DMS53 treated with DMSO at 0.1 percent for 48 hours (cell line): ENCODE data around the gene SLC4A3.
"Not testable (repeated sequence)": the region's sequence is repeated elsewhere in the genome, so short reads cannot be mapped to it uniquely, and the experiment has no call there.

Experiments
- DNase-seq: peaks from one replicate; lab custom pipeline; 2025; ENCODE audit not compliant: unreplicated experiment; lab: John Stamatoyannopoulos, UW

Gene SLC4A3

DNA sequence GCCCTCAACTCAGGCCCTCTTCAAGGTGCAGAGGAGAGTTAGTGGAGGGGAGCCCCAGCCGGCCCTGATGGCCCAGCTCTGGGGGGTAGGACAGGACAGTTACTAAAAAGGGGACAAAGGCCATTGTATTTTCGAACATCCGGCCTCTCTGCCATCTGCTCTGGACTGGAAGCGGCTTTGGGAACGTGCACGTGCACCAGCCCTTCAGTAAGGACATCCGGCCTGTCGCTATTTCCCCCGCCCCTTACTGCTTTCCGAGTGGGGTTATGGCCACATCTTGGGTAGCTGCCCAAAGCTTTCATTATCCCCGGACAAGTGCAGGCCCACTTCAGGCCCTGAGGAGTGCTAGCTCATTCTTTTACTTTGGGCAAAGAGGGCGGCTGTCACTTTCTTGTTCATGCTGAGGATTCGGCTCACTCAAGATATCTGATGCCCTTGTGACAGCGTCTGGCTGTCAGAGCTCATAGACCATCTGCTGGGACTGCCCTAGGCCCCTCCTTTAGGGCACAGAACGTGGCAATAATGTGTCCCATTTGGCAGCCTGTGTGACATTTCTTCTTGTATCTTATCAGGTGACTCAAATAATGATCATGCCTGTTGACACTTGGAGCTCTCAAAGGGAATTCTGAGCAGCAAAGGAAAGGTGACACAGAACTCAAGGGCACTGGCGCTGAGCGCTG, 17.5 kb downstream of the SLC4A3 start:
- DNase-seq: no peak

DNA sequence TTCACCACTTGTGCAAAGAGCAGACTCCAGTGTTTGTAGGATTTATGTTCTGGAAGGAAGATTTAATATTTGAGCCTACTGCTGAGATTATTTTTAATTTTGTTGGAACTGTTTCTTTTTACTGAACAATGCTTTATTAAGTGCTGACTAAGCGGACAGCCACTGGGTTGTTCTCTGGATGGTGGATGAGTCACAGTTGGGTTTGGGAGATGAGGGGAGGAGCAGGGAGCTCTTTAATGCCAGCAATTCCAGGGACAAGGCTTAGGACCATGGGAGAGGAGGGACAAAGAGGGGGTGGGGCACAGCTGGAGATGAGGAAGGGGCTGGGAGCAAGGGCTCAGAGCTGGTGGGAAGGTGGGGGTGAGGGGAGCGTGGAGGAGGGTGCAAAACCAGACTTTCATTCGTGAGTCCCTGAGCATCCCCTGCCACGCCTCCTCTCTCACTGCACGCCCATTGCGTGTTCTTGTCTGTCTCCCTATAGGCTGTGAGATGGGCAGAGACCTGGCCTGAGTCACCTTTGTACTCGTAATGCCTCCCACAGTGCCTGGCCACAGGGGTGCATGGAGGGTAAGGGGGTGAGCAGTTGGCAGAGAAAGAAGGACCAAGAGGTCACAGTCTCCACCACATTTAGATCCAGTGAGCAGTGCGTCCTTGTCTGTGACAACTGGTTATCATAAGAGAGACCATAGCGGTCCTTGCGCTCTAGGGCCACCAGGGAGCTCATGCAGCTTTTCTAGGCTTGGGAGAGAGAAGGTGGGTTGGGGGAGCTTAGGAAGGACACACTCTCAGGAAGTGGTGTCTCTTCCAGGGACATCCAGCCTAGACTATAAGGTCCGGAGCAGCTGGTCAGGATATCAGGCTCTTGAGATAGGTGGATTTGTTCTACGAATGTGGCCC, 18.4 kb downstream of the SLC4A3 start:
- no peak for DNase-seq

DNA sequence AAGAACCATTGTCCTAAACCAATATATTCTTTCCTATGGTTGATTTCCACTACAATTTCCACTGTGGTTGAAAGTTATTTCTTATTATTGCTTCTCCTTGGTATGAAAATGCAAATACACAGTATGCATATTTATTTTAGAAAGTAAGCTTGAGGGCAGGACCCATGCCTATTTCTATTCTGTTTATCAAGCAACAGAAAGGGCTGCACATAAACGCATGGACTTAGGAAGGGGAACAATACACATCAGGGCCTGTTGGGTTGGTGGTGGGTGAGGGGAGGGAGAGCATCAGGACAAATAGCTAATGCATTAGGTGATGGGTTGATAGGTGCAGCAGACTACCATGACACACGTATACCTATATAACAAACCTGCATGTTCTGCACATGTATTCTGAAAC, 20.7 kb downstream of the SLC4A3 start:
- DNase-seq: no peak

DNA sequence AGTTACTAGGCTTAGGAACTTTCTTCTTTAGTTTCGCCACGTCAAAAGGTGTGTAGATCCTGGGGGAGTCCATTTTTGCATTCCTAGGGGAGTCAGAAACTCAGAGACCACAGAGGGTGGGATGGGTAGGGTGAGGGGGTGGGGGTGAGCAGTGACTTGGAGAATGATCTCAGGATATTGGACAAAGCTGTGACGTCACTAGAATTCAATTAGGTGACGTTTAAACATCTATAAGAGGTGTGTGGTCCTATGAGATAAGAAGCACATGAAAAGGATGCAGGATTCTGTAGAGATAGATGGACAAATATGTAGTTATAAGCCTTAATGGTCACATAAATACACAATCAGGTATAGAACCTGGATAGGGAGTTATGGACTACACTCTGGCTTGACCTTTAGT, 21.5 kb downstream of the SLC4A3 start:
- no peak for DNase-seq

DNA sequence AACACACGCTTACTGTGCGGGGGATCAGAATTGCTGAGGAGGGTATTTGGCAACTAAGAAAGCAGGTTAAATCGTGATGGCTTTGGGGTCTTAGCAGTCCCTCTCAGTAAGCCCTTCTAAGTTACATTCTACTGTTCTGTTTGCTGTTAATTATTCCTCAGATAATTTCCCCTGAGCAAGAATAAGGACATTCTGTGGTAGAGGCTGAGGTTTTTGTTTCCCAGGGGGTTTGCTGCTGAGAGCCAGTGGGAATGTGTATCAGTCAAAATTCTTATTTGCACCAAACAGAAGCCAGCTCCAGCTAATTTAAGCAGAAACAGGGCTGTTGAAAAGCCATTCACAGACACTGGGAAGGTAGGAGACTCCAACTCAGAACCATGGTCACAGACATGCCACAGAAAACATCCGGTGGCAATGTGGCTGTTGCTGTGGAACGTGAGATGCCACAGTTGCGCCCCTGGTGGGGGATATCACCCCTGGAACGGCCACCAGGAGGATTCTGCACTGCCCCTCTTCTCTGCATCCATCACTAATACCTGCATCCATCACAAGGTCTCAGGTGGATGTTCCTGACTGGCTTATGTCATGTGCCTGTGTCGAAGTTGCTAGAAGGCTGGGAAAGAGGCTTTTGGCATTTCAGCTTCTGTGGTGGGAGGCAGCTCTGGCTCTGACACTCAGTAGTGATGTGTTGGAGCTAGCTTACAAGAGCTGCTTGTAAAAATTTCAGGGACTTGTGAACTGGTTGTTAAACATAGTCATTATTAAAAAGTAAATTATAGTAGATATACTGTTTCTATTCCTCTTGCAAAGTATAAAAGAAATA, 23.2 kb downstream of the SLC4A3 start:
- no peak for DNase-seq

DNA sequence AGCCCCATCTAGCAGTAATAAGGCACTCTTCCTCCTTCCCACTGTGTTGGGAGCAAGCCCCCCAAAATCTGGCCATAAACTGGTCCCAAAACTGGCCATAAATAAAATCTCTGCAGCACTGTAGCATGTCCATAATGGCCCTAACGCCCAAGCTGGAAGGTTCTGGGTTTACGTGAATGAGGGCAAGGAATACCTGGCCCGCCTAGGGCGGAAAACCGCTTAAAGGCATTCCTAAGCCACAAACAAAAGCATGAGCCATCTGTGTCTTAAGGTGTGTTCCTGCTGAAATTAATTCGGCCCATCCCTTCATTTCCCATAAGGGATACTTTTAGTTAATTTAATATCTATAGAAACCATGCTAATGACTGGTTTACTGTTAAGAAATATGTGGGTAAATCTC, 24.2 kb downstream of the SLC4A3 start:
- not testable (repeated sequence) for DNase-seq

DNA sequence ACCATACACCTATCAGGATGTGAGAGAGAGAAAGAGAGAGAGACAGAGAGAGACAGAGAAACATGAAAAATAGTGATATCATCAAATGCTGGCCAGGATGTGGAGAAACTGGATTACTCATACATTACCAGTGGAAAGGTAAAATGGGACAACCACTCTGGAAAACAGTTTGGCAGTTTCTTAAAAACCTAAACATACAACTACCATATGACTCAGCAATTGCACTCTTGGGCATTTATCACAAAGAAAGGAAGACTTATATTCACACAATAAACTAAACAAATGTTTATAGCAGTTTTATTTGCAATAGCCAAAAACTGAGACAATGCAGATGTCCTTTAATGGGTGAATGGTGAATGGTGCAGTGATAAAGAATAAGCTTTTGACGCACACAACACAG, 29.1 kb downstream of the SLC4A3 start:
- DNase-seq: no peak

DNA sequence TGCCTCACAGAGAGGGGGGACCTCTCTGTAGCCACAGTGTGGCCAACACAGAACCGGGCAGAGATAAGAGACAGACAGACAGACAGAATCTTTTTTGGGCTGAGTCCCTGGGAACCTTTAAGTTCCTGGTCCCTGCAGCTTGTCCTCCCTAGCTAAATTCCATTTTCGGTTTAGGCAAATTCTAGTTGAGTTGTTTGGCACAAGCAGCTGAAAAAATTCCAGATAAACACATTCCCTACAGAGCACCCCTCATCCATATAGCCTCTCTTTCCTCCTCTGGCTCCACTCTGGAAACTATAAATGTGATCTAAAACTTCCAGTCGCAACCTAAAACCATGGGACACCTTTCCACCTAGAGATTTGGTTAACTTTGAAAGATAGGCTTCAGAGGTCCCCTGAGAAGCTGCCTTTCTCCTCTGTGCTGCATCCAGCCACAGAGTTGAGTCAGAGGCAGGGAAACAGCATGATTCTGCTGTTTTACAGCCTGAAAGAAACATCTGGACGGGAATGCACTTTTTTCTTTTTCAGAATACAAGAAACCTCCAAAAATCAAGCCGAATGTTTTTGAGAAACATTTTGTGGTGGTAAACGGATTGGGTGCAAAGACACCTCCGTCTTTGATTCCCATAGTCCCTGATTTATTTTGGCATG, 30.9 kb downstream of the SLC4A3 start:
- DNase-seq: no peak

DNA sequence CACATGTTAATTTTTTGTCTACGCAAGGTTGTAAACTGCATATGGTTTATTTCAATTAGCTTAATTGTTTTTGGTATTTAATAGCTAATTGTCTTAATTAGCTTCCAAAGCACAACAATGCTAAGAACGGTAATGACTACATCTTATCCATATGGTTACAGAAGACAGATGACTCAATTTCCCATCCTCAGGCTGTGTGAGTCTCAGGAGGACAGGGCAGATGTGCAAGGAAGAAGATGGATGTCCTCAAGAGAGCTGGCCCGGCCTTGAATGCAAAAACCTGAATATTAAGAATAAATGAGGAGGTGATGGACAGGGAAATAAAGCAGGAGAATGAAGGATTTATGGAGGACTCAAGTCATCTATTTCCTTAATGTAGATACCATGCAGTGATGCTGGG, 31.4 kb downstream of the SLC4A3 start:
- DNase-seq: no peak

DNA sequence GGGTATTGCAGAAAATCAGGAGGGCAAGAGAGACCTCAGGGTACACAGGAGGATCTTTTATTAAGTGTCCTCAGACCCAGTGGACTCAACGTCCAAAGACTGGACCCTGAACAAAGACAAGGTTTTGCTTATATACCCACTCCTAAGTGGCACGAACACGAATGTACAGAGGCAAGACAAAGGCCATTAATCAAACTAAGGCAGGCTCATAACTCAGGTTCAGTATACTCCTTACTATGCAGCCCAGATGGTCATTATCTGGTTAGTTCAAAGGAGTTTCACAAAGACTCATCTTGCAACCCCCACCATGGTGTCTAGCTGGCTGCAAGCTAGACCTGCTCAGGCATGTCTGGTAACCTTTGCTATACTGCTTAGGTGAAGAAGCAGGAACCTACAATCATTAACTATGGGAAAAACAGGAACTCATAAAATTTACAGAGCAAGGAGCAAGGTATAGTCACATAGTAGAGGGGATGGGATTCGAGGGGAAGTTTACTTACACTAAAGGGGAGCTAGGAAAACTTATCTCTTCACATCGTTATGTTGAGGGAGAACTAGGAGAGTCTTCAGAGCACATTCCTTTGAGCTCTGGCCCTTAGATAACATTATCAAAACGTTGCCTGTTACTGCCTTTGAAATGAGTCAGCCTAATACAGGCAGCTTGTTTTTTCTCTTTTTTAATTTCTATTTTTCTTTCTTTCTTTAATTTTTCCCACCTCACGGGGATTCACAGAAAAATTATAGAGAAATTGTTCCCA, 33.9 kb downstream of the SLC4A3 start:
- no peak for DNase-seq

DNA sequence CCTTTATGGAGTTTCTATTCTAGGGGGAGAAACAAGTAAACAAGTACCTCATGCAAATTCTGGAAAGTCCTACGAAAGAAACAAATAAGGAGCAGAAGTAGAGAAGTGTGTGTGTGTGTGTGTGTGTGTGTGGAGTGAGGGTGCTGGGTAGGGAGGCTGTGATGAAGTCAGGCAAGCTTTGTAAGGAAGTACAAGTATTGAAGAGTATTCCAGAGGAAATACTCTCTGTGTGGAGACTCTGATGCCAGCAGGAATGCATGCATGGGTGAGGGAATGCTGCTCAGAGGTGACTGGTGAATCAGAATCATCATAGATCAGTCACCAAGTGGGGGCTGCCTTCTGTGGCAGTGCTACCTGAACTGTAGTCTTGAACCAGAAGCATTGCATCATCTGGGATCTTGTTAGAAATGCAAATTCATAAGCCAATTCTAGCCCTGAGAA, 34.5 kb downstream of the SLC4A3 start:
- DNase-seq: no peak

DNA sequence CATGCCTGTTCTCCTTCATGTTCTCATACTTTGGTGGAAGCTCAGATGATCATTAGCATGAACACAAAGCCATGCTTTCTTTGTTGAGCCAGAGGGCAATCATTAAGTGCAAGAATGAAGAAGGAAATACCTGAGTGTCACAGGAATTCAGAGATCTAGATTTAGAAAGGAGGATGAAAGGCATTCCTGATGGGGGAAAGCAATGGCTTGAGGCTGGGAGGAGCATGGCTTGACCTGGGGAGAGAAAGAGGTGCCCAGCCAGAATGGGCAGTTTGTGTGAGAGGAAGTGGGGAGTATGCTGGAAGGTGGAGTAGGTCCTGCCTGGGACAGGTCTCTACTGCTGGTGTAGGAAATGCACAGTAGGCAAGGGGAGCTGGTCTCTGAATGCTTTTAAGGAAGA, 35.1 kb downstream of the SLC4A3 start:
- DNase-seq: no peak

DNA sequence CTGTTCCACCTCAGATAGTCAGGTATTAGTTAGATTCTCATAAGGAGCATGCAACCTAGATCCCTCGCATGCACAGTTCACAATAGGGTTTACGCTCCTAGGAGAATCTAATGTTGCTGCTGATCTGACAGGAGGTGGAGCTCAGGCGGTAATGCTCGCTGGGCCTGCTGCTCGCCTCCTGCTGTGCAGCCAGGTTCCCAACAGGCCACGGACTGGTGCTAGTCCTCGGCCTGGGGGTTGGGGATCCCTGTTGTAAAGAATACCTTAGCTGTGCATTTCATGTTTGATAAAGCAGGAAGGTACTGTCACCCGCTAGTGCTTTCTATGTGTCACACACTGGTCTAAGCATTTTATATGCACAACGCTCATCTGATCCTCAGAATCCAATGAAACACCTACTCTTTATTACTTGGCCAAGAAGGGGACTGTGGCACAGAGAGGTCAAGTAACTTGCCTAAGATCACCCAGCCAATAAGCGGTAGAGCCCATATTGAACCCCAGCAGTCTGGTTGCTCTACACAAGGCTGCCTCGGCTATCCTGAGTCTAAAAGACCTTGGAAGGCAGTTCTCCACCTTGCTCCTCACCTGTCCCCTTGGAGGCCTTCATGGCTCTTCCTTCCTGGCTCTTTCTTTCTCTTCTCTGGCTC, 35.8 kb downstream of the SLC4A3 start:
- no peak for DNase-seq

DNA sequence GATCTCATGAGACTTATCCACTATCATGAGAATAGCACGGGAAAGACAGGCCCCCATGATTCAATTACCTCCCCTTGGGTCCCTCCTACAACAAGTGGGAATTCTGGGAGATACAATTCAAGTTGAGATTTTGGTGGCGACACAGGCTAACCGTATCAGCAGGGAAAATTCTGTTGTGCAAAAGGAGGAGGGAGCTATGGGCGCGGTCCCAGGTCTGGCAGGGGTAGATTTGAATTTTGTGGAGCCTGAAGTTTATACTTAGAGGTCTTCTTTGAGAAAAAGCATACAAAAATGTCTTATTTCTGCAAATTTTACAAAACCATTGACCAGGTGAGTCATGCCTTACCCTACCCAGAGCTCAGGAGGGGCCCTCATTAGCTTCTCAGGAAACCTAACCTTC, 36.6 kb downstream of the SLC4A3 start:
- no peak for DNase-seq

DNA sequence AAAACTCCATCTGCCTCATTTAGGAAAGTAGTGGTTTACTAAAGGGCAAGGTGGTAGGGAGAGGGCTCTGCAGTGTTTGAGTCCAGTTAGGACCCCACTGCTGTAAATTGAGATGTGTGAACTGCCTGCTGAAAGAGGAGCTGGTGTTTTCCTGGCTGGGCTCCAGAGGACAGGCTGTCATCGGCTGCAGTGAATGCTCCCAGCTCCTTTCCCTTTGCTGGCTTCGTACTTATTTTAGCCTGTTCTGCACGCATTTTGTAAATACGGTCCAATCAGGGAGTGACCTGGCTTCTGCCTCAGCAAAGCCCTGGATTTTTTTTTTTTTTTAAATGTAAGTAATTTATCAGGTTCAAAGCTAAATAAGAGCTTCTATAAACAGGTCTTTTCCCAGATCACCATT, 37.5 kb downstream of the SLC4A3 start:
- DNase-seq: no peak

DNA sequence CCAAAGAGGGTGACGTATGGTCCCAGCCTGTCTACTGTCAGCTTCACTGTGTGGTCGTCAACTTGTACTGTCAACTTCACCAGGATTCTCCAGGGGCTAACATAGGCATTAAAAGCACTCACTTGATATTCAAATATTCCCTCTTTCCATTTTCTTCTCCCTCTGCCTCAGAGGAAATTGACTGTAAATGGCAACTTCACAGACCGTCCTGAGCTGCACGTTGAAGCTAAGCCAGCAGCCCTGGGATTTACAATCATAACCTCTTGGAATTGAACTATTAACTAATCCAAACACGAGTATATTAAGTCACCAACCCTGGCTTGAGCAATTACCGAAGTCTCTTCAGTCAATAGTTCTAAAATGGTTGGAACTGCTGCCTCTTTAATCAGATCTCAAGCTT, 38.5 kb downstream of the SLC4A3 start:
- DNase-seq: no peak

DNA sequence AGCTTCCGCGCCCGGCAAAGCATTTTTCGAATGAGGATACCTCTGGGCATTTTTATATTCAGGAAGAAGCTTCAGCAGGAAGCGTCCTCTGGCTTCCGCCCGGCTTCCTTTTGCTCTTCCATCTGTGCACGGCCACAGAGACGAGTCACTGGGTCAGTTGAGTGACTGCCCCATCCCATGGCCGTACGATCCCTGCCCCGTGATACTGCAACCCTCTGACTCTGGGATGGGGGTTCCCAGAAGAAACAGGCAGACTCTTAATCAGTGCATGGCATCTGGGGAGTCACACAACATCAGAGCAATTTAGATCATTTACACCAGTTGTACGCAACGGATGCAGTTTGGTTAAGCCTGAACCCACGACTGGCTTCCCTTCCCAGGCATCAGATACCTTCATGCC, 40.9 kb downstream of the SLC4A3 start:
- DNase-seq: no peak

DNA sequence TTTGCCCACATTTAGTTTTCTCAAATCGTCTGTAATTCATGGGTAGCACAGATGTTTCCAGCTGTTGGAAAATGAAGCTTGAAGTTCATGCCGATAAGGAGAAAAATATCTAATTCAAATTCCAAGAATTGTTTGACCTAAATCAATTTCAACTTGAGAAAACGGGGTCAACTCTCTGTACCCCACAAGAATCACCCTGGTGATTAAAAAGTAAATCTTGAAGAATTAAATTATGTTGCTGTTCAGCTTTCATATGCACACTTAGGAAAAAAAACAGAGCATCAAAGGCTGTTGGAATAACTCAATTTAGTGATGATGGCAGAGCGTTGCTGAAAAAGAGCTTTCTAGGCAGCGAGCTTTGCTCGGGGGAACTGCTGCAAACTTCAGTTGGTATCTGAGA, 43.0 kb downstream of the SLC4A3 start:
- DNase-seq: no peak

DNA sequence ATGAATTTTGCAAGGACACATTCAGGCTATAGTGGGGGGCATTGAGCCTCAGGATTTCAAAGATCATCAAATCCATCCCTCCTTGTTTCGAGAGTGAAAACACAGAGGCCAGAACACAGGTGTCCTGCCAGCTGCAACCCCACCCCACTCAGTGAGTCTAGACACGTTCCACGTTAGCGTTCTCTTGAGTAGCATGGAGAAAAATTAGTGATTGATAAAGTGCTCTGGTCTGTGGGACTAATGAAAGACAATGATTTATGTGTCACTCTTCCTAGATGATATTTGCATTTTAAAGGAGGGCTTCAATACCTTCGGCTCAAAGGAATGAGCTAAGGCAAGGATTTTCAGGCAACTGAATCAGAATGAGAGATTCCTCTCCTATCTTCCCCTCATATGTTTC, 43.8 kb downstream of the SLC4A3 start:
- DNase-seq: no peak

DNA sequence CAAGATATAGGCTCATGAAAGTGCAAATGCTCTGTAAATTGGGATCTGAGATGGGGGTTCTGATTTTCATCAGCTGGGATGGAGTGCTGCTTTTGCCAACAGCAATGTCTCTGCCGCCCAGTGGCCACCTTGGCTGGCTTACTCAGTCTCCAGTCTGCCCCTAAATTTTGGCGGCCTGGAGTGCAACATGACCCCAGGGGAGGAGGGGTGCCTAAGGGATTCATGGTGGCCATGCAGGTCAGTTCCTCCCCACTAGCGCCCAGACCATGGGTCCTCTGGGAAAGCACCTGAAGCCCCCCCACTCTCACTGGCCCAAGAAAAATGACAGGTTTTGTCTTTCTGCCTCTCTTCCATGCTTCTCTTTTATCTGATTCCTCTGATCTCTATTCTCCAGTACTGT, 45.0 kb downstream of the SLC4A3 start:
- DNase-seq: no peak
